Activated T-cell treated with anti-CD3 and anti-CD28 coated beads for 4 hours (primary cell): ENCODE results near the gene LANCL2.
"Not testable (repeated sequence)": the region's sequence is repeated elsewhere in the genome, so short reads cannot be mapped to it uniquely, and the experiment has no call there.

Experiments used
- DNase-seq: peaks from one replicate; pipeline ENCODE4 v3.0.0-alpha.2; 2020

Gene LANCL2

DNA sequence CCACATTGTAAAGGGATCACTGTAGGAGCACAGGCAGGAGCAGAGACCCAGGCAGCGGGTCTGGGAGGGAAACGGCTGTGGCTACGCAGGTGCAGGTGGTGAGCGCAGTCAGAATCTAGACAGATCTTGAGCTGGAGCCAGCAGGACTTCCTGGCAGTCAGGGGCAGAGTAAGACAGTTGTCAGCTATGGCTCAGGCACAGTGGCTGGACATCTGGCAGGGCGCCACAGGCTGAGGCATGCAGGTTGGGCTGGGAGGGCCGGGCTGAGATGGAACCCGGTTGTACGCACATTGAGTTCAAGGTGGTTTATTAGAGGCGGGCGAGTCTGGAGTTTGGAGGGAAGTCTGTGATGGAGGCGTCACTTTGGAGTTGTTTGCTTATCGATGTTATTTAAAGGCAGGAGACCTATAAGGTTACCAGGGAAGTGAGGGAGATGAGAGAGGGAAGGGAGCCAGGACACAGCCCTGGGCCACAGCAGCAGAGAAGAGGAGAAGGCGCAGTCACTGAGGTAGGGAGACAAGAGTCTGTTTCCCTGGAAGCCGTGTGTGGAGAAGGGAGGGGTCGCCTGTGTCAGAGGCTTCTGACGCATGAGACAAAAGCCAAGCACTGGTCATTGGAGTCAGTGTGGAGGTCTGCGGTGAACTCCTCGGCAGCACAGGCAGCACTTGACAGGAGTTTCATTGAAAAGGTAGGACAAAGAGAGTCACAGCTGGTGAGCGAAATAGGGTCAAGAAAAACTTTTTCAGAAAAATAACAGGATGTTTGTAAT, 73.8 kb downstream of the LANCL2 start:
- DNase-seq, result no peak

DNA sequence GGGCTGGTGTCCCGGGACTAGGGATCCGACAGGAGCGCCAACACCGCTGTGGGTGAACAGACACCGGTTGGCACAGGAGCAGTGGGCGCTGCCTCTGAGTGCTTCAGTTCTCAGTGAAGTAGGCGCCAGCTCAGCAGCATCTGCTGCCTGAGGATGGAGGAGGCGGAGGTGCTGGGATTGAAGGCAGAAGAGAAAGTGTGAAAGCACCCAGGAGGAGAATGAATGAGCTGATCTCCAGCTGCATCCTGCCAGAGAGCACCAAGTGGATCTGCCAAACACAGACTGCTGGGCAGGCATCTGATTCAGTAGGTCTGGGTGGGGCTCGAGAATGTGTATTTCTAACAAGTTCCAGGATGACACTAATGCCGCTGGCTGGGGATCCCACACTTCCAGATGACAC, 74.5 kb downstream of the LANCL2 start:
- no peak for DNase-seq

DNA sequence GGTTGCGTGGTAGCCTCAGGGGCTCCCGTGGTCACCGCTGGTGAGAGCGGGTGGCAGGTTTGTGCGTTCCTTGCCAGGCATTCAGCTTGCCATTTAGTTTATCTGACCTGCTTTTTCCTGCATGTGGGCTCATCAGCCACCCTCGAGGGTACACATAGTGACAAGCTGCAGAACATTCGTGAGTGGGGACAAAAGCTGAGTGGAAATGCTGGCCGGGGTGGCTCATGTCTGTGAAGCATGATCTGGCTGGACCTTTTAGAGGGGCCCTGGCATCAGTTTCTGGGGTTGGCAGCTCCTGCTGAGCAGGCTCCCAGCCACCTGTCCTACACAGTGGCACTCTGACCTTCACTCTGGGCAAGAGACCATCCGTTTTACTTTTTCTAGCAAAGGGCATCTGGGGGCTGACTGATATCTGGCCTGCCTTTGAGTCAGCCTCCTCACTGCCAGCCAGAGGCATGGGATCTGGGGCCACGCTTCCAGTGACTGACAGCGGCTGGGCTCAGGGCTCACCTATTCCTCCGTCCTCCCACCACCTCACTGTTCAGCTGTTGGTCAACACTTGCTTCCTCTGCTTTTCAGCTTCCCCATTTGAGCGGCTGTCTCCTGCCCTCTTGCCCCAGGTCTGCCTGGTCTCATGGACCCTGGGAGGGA, 75.0 kb downstream of the LANCL2 start:
- no peak for DNase-seq

DNA sequence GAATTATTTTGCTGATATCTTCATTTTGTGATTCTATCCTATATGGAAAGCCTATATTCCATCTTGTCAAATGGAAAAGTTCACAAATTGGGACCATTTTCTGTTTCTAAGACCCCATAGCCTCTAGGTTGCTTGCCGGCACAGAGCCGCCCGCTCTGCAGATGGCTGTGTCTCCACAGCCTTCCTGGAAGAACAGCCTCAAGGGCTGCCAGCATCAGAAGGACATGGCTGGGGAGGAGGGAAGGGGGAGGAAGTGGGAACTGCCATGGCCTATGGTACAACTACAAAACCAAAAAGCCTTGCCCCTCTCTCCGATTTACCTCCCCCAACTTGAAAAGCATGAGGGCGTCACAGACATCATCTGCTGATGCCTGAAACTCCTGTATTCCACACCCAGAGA, 75.9 kb downstream of the LANCL2 start:
- DNase-seq, result no peak

DNA sequence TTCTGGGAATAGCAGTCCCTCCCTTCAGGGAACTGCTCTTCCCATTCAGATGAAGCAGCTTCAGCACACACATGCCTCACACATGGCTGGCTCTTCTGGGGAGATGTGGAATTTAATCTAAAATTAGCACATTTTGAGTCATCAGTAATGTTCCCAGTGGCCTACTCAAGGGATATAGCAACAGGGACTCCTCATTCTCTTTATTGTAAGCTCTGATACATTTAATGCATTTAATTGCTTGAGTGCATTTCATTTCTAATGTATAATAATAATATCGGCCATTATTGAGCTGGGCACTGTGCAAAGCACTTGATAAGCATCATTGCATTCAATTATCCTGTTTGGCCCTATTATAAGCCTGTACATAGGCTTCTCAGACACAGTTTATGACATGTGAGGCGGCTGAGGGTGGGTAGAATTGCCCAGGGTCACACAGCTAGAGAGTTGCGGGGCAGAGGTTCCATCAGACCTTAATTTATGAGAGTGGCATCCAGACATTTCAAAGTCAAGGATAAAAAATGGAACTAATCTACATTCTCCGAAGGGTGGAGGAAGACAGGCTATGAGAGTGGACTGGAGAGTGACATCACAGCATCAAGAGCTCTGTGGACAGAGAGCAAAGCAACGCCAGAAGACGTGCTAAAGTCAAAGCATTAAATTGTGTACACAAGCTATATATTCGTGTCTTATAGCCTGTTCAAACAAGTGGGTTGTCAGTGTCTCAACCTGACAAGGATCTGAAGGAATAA, 76.8 kb downstream of the LANCL2 start:
- DNase-seq, result no peak

DNA sequence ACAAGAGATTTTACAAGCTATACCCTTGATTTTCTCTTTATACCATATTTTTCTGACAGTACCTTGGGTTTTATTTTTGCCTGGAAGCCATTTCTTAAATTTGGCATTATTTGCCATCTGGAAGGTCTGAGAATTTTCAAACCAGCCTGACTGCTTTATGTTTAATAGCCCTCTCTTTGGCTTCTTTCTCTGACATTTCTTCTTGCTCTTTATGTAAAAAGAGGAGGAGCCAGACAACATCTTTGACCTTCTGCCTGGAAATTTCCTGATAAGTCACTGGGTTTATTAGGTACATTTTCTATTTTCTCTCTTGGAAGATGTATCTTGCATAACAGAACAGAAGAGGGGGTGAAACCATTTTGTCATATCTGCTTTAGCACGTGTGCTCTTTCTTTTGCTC, 79.6 kb downstream of the LANCL2 start:
- DNase-seq, result no peak

DNA sequence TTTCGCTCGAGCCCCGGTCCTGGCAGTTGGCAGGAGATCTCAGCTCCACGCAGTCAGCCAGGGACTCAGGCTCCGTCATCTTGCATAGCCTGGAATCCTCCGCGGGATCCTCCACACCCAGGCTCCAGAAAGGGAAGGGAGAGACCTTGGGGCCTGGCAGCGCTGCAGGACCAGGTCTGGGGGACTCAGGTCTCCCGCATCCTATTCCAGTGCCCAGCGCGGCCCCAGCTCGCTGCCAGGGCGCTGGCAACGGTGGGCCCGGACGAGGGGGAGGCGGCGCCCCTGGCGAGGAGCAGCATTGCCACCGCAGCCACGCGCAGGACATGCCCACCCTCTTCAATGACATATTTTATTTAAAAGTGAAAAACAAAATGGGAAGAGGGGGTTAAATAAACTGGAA, 83.4 kb downstream of the LANCL2 start:
- no peak for DNase-seq

DNA sequence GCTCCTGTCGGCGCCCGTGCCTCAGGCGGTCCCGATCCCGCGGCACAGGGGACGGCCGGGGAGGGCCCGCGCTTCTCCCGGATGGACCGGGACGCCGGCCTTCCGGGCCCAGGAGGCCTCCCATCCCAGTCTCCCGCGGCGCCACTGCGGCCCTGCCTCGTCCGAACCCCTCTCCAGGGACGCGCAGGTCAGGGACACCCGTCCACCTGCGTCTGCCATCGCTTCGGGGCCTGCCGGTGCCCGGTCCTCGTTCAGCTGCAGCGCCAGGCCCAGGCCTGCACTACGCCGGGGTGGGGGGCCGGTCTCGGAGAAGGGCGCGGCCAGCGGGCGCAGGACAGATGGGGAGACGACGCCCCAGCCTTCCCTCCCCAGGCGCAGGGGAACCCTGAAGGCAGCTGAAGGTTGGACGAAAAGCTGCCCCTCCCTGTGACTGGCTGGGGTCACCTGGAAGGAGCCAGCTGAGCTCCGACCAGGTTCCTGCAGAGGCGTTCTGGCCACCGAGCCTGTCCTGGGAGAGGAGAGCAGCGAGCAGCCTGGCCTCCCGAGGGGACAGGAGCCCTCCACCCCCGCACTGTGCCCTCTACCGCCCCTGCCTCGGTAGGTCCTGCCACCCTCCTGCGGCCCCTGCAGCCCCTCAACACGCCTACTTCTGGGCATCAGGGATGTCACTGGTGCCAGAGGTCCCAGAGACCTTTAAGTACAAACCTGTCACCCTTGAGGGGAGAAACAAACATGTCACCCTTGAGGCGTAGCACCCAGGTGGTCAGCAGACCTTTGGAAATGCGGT, 84.3 kb downstream of the LANCL2 start:
- no peak for DNase-seq

DNA sequence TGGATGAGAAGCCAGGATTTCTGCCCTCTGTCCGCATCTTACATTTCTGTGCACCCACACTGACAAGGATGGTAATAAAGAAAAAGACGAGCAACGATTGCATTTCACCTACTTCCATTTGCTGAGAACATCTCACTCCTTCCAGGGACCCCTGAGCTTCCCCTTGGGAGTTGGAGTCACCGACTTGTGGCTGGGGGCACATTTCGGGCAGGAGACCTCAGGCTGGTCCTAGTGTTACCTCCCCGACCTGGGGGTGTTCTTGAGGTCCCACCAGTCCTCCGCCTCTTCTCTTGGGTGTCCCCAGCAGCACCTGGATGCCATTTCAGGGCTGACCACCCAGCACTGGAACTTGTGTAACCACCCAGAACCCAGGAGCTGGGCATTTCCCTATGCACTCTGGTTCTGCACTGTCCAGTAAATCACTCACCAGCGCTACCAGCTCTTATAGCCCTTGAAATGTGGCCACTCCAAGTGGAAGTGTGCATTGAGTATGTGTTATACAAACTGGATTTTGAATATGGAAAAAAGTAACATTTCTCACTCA, 84.9 kb downstream of the LANCL2 start:
- DNase-seq, result no peak

DNA sequence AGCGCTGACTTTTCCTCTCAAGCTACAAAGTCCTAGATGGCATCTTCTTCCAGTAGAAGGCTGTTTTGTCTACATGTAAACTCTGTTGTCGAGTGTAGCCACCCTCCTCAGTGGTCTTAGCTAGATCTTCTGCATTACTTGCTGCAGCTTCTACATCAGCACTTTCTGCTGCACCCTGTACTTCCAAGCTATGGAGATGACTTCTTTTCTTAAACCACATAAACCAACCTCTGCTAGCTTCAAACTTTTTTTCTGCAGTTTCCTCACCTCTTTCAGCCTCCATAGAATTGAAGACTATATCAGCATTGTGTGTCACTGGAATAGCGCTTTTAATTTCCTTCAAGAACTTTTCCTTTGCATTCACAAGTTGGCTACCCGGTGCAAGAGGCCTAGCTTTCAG, 87.8 kb downstream of the LANCL2 start:
- DNase-seq, result no peak

DNA sequence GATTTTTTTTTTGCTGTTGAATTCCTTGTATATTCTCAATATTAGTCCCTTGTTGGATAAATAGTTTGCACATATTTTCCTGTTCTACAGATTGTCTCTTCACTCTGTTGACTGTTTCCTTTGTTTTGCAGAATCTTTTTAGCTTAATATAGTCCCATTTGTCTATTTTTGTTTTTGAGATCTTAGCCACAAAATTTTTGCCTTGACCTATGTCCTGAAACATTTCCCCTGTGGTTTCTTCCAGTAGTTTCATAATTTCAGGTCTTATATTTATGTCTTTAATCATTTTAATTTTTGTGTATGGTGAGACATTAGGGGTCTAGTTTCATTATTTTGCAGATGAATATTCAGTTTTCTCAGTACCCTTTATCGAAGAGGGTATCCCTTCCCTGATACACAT, 92.7 kb downstream of the LANCL2 start:
- no peak for DNase-seq

DNA sequence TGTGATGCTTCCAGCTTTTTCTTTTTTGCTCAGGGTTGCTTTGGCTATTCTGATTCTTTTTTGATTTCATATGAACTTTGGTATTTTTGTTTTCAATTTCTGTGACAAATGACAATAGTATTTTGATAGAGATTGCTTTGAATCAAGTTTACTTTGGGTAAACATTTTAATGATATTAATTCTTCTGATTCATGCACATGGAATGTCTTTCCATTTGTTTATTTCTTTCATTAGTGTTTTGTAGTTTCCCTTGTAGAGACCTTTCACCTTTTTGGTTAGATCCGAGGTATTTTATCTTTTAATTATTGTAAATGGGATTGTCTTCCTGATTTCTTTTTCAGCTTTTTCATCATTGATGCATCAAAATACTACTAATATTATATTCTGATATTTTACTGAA, 93.2 kb downstream of the LANCL2 start:
- no peak for DNase-seq

DNA sequence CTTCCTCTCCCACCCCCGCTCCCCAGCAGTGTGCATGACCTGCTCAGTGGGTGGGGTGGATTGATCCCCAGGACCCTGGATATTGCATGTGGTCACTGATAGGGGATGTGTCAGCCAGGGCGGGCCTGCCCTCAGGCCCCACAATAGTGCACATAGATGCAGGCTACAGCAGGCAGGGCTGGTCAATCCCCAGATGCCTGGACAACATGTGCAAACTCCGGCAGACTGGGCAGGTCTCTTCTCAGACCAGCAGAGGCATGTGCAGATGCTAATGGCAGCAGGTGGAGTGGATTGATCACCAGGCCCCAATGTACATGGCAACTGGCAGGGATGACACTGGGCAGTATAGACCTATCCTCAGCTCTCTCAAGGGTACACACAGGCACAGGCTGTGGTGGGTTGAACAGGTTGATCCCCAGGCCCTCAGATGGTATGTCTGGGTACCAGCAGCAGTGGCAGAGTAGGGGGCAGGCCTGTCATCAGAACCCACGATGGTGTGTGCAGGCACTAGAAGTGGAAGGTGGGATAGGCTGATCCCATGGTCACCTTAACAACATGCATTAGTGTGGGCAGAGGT, 98.6 kb downstream of the LANCL2 start:
- no peak for DNase-seq

DNA sequence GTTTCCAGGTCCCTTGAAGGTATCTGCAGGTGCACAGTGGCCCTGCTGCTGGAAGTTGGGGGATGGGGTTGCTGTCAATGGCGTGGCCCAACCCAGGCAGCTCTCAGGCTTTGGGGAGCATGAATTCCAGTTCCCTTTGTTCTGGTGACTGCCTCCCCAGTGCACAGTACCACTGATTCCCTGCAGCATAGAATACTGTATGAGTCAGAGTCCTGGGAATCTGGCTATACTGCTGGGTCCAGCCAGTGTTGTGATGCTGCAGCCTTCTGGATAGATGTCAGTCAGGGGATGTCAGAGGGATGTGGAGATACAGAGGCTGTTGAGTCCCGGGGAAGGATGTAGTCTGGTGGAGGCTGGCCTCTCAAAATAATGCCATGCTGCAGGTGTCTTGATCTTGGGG, 99.3 kb downstream of the LANCL2 start:
- DNase-seq, result no peak

DNA sequence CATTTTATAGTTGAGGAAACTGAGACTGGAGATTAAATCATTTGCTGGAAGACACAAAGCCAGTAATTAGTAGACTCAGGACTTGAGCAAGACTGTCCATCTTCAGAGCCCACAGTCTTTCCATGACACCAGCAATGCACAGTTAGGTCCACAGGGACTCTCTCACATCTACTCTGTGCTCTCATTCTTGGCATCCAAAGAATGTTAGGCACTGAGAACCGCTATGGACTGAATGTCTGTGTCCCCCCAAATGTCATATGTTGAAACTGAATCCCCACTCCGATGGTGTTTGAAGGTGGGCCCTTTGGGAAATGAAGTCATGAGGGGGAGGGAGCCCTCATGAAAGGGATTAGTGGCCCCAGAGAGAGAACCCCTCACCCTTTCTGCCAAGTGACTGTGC, 100.6 kb downstream of the LANCL2 start:
- no peak for DNase-seq

DNA sequence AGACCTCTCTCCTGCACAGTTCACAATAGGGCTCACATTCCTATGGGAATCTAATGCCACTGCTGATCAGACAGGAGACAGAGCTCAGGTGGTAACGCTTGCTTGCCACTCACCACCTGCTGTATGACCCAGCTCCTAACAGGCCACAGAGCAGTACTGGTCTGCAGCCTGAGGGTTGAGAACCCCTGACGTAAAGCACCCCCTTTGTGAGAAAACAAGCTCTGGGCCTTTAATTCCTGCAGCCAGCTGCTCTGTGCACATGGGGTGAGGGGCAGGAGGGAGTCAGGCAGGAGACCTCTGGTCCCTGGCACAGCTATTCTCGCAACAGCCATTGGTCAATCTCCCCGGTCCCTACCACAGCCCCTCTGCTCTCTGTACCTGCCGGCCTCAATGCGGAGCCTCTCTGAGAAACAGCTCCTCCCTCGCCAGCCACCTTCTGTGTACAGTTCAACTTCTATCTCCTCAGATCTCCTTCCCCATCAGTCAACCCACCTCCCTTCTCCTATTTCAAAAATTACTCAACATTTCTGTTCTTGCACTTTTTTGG, 102.0 kb downstream of the LANCL2 start:
- no peak for DNase-seq

DNA sequence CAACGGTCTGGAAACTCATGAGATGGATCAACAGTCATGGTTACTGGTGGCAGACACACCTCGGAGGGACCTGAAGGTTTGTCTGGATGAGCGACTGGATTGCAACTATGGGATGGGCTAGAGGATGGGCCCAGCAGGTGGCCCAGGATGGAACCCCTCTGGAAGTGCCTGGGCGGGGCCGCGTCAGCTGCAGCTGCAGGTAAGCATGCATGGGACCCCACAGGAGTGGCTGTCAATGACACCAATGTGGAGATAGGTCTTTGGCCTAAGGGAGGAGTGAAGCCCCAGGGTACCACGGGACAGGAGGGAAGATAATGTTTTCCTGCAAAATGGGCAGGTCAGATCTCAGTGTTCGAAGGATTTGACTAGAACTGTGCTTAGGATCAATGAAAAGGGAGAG, 103.4 kb downstream of the LANCL2 start:
- no peak for DNase-seq

DNA sequence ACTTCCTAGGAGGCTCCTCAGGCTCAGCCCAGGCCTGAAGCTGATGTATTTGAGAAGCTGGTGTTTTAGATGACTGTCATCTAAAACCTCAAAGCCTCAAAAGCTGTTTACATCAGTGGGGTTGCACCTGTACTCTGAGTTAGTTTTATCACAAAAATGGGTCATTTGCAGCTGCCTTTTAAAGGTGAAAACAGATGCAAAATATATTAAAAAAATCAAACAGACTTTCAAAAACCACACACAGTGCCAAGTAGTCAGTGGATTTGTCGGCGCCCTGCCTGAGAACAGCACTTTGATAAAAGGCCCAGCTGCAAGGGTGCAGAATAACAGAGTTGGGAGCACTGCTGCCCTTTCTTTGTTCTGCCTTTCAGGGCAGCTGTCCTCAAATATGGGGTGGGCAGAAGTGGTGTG, 104.1 kb downstream of the LANCL2 start:
- DNase-seq, result no peak

DNA sequence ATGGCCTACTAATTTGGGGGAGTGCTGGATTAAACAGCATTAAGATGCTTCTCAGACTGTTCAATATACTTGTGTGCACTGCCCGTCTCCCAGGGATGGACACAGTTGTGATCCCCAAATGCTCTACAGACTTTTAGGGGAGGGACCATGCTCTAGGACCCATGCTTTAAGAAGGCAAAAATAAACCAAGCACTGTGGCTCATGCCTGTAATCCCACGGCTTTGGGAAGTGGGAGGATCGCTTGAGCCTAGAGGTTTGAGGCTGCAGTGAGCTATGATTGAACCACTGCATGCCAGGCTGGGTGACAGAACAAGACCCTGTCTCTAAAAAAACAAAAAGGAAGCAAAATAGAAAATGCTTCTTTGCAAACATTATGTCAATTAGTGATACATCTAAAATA, 104.6 kb downstream of the LANCL2 start:
- DNase-seq, result no peak

DNA sequence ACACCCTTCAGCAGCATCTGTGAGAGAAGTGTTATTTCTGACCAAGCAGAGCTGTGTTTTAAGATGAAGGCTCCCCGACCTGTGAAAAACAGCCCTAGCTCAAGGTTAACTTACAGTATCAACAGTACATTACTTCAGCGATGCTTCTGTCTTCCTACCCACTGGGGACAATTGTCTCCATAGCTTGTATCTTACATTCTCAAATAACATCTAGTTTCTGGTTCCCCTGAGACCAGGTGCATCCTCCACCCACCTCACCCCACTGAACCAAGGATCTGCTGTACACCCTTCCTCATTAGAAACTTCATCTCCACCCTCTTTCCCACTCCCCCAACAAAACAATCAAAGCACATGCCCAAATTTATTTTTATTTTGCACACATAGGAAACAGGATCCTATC, 105.1 kb downstream of the LANCL2 start:
- DNase-seq, result no peak

DNA sequence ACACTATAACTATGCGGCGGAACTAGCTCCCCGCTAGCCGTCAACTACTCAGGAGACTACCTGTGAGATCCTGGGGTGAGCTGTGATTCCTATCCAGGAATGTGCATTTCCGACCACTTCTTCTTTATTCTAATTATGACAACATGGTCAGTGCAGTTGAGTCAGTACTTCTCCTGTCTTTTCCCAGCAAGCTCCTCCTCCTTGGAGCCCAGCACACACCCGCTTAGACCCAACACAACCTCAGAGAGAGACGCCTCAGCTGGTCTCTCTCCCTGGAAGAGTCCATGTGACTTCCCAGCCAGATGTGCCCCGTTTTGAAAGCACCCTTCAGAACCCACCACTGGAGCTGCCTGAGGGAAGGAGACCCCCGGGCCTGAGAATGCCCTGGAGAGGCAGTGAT, 106.5 kb downstream of the LANCL2 start:
- DNase-seq, result not testable (repeated sequence)

DNA sequence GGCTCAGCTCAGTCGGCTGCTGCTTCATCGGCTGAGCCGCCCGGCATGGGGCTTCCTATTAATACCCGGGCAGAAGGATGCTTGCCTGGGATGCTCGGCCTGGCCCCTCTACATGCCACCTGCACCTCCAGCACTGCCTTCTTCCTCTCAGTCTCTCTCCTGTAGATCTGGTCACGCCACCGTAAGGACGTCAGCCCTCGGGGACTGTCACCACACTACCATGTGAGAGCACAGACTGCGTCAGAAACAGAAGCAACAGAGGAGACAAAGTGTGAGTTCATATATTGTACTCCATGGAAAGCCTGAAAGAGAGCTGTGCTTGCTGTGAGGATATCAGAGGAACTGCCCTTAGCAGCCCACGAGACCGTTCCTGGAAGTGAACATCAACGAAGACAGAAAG, 107.3 kb downstream of the LANCL2 start:
- DNase-seq, result not testable (repeated sequence)
